Testis (tissue), 2 donors: Measurements from ENCODE around the gene ADAMTS14.

ENCODE experiments used
- CTCF ChIP-seq, 3 experiments: fragments of 450-650 bp in 2 of 3; fragments of 200-600 bp in 1 of 3; sonication (generic) in 1 of 3; IDR thresholded peaks; one replicate each; pipeline ENCODE4 v1.5.1; 2016 to 2019; ENCODE audit warnings: antibody characterized with exemption in 3 of 3, mild to moderate bottlenecking in 2 of 3, moderate library complexity in 1 of 3
- POLR2A ChIP-seq: fragments of 450-650 bp; IDR thresholded peaks from one replicate; pipeline ENCODE4 v1.6.1; 2017; ENCODE audit warnings: antibody characterized with exemption, mild to moderate bottlenecking, moderate library complexity

DNA sequence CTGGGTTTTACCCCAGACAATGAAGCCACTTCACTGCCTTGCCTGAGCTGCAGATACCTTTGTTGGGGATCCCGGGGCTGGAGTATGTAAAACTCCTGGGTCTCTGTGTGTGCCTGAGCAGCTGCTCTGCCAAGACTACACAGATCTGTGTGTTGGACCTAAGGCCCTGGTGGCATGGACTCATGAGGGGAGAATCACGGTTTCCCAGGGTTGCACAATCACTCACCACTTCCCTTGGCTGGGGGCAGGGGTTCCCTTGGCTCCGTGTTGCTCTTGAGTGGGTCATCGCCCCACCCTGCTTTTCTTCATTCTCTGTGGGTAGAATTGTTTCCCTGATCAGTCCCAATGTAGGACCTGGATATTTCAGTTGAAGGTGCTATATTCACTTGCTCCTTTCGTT is 126.8 kb downstream of the ADAMTS14 start:
- TF ChIP-seq CTCF (IDR thresholded peaks at IDR 0.05) (no peak), POLR2A (no peak)
